Vagina (tissue), 2 donors: ENCODE measurements around the gene CACNG8. TPM values are rescaled to one million over a fixed set of nuclear protein-coding genes. Genes with fewer than 3 reads are reported as not detected.
"Not testable (repeated sequence)": the region's sequence is repeated elsewhere in the genome, so short reads cannot be mapped to it uniquely, and the experiment has no call there.

Experiments used
- DNase-seq, 2 donors: peaks; one replicate each; pipeline ENCODE4 v3.0.0-alpha.2; 2017; ENCODE audit errors: extremely low spot score in 2 of 2
- H3K27ac ChIP-seq: fragments of 200-600 bp; sonication (generic); one replicate; pipeline ENCODE4 v1.5.1; 2019
- H3K27me3 ChIP-seq: fragments of 200-600 bp; sonication (generic); one replicate; pipeline ENCODE4 v1.5.1; 2019
- H3K36me3 ChIP-seq, 2 donors: fragments of 200-600 bp; sonication (generic); one replicate each; pipeline ENCODE4 v1.5.1; 2017 to 2019
- H3K4me1 ChIP-seq: fragments of 200-600 bp; sonication (generic); one replicate; pipeline ENCODE4 v1.5.1; 2019
- H3K4me3 ChIP-seq, 2 donors: fragments of 200-600 bp; sonication (generic); 1 replicate in 1 of 2; 2 replicates in 1 of 2; pipeline ENCODE4 v1.5.1; 2016 to 2019
- H3K9me3 ChIP-seq: fragments of 200-600 bp; sonication (generic); one replicate; pipeline ENCODE4 v1.5.1; 2019
- CTCF ChIP-seq, 3 experiments: fragments of 450-650 bp in 2 of 3; fragments of 200-600 bp in 1 of 3; sonication (generic) in 1 of 3; IDR thresholded peaks; one replicate each; pipeline ENCODE4 v1.5.1; 2017 to 2019; ENCODE audit warnings: antibody characterized with exemption in 3 of 3, mild to moderate bottlenecking in 2 of 3, moderate library complexity in 2 of 3
- POLR2A ChIP-seq, 2 donors: fragments of 450-650 bp; IDR thresholded peaks; one replicate each; pipeline ENCODE4 v1.6.1; 2017; ENCODE audit warnings: antibody characterized with exemption in 2 of 2, mild to moderate bottlenecking in 2 of 2, moderate library complexity in 2 of 2
- POLR2AphosphoS5 ChIP-seq, 2 donors: sonication (generic); formaldehyde crosslinking; IDR thresholded peaks; one replicate each; pipeline ENCODE4 v1.9.0; 2017; ENCODE audit warnings: antibody characterized with exemption in 2 of 2, mild to moderate bottlenecking in 2 of 2, low read depth in 1 of 2; ENCODE audit not compliant: insufficient read depth in 1 of 2
- intact Hi-C: fragments of 100-400 bp; cut with DNase I; formaldehyde crosslinking; loops from one replicate; pipeline ENCODE4 v1.15.1; 2023
- microRNA counts, 2 donors: library from miRNA; unstranded; fragments of <30 nt; microRNA quantifications; one replicate each; lab custom pipeline; 2016 to 2017
- small RNA-seq: library from RNA; depleted of rRNA; stranded (forward); fragments of <200 nt; gene quantifications from one replicate; pipeline ENCODE3, GENCODE V24; 2016
- total RNA-seq: library from RNA; depleted of rRNA; stranded (reverse); fragments of >200 nt; gene quantifications from one replicate; pipeline ENCODE4 v1.2.3, GENCODE V29; 2016

The CACNG8 gene
- total RNA-seq, 1 donor from 2014 or later: not detected

- TF ChIP-seq POLR2AphosphoS5 (IDR thresholded peaks at IDR 0.05; ENCODE audit: insufficient read depth in 1 of 2, low read depth in 1 of 2) (no peak), CTCF (IDR thresholded peaks at IDR 0.05) (no peak), POLR2A (IDR thresholded peaks at IDR 0.05) (no peak)
- H3K9me3 ChIP-seq: no peaks in the 10 kb centered on the region
- H3K27me3 ChIP-seq: no peaks in the 10 kb centered on the region
- no peaks in the 10 kb centered on the region for H3K4me1 ChIP-seq
- no peaks in the 10 kb centered on the region for H3K36me3 ChIP-seq
- H3K4me3 ChIP-seq: no peak overlapping the region
- intact Hi-C loops: no loop called here
- no peak overlapping the region for H3K27ac ChIP-seq
- DNase-seq: no peak
These were observed 67.3 kb downstream of the CACNG8 start for GRCh38 chr19:54029930-54030490.

GRCh38 chr19:54030895-54031586, 68.3 kb downstream of the CACNG8 start:
- Histone ChIP-seq H3K36me3 (no peaks in the 10 kb centered on the region), H3K27me3 (no peaks in the 10 kb centered on the region), H3K27ac (no peak overlapping the region), H3K4me3 (no peak overlapping the region), H3K9me3 (no peaks in the 10 kb centered on the region), H3K4me1 (no peaks in the 10 kb centered on the region)
- no peak for TF ChIP-seq CTCF (IDR thresholded peaks at IDR 0.05)
- TF ChIP-seq POLR2A (IDR thresholded peaks at IDR 0.05): no peak
- TF ChIP-seq POLR2AphosphoS5 (IDR thresholded peaks at IDR 0.05; ENCODE audit: insufficient read depth in 1 of 2, low read depth in 1 of 2): no peak
- no peak for DNase-seq
- intact Hi-C loops: no loop called here

GRCh38 chr19:54035215-54036178, 72.8 kb downstream of the CACNG8 start:
- no peaks in the 10 kb centered on the region for H3K4me1 ChIP-seq
- intact Hi-C loops: no loop called here
- no peaks in the 10 kb centered on the region for H3K9me3 ChIP-seq
- H3K27ac ChIP-seq: no peak overlapping the region
- H3K27me3 ChIP-seq: no peaks in the 10 kb centered on the region
- TF ChIP-seq POLR2A (IDR thresholded peaks at IDR 0.05): no peak
- TF ChIP-seq POLR2AphosphoS5 (IDR thresholded peaks at IDR 0.05; ENCODE audit: insufficient read depth in 1 of 2, low read depth in 1 of 2): no peak
- TF ChIP-seq CTCF (IDR thresholded peaks at IDR 0.05): no peak
- no peak for DNase-seq
- no peaks in the 10 kb centered on the region for H3K36me3 ChIP-seq
- no peak overlapping the region for H3K4me3 ChIP-seq

GRCh38 chr19:54036542-54036941, 73.8 kb downstream of the CACNG8 start:
- H3K4me1 ChIP-seq, H3K27me3 ChIP-seq, intact Hi-C loops, H3K27ac ChIP-seq, H3K9me3 ChIP-seq, H3K36me3 ChIP-seq, DNase-seq, H3K4me3 ChIP-seq: not testable (repeated sequence)

MicroRNAs within 50 kb of the gene (microRNA counts, 767-probe panel; counts per million panel counts)
- microRNA hsa-miR-935 (lab: Ali Mortazavi, UCI): 238 to 261 counts per million in 2 donors

Small RNAs within 50 kb of the gene (small RNA-seq; reads per million reads assigned to genes)
- not detected for gene AC012314.20

Other genes starting within 250 kb of the CACNG8 start
- gene NLRP12, start 138.6 kb upstream of the CACNG8 start, total RNA-seq: 0.49 TPM
- gene MYADM, start 95.1 kb upstream of the CACNG8 start, total RNA-seq: 68.3 TPM
- not detected for gene PRKCG, start 80.7 kb upstream of the CACNG8 start, total RNA-seq
- gene CACNG7, start 53.7 kb upstream of the CACNG8 start, total RNA-seq: not detected
- not detected for gene CACNG6, start 28.7 kb downstream of the CACNG8 start, total RNA-seq
- not detected for gene VSTM1, start 101.0 kb downstream of the CACNG8 start, total RNA-seq
- not detected for gene TARM1, start 118.4 kb downstream of the CACNG8 start, total RNA-seq
- gene OSCAR, start 137.9 kb downstream of the CACNG8 start, total RNA-seq: 1.2 TPM
- 79.3 TPM for gene NDUFA3, start 139.9 kb downstream of the CACNG8 start, total RNA-seq
- gene TFPT, start 152.7 kb downstream of the CACNG8 start, total RNA-seq: 13.0 TPM
- 44.4 TPM for gene PRPF31, start 152.8 kb downstream of the CACNG8 start, total RNA-seq
- 17.7 TPM for gene CNOT3, start 174.8 kb downstream of the CACNG8 start, total RNA-seq
- gene LENG1, start 196.8 kb downstream of the CACNG8 start, total RNA-seq: 5.4 TPM
- gene TMC4, start 210.2 kb downstream of the CACNG8 start, total RNA-seq: 22.3 TPM
- 76.6 TPM for gene MBOAT7, start 226.6 kb downstream of the CACNG8 start, total RNA-seq
- gene TSEN34, start 228.4 kb downstream of the CACNG8 start, total RNA-seq: 52.3 TPM
- 1,892 TPM for gene RPS9, start 237.9 kb downstream of the CACNG8 start, total RNA-seq